Right atrium auricular region (tissue), 2 donors: ENCODE results near the gene CETP. TPM values are rescaled to one million over a fixed set of nuclear protein-coding genes. Genes with fewer than 3 reads are reported as not detected.
"Not testable (repeated sequence)": the region's sequence is repeated elsewhere in the genome, so short reads cannot be mapped to it uniquely, and the experiment has no call there.

Experiments
- DNase-seq: peaks from one replicate; pipeline ENCODE4 v3.0.0-alpha.2; 2019; ENCODE audit warnings: low spot score
- H3K27ac ChIP-seq, 2 donors: fragments of 200-600 bp; sonication (generic); 1 replicate in 1 of 2; 2 replicates in 1 of 2; pipeline ENCODE4 v1.5.1; 2016 to 2019
- H3K27me3 ChIP-seq, 2 donors: fragments of 200-600 bp; sonication (generic); one replicate each; pipeline versions ENCODE4 v1.5.1 to v1.6.0; 2017 to 2019
- H3K36me3 ChIP-seq: fragments of 200-600 bp; sonication (generic); one replicate; pipeline ENCODE4 v1.5.1; 2016
- H3K4me1 ChIP-seq, 2 donors: fragments of 200-600 bp; sonication (generic); one replicate each; pipeline versions ENCODE4 v1.5.1 to v1.6.0; 2017 to 2019
- H3K4me3 ChIP-seq, 2 donors: fragments of 200-600 bp; sonication (generic); 1 replicate in 1 of 2; 2 replicates in 1 of 2; pipeline ENCODE4 v1.5.1; 2017 to 2019; ENCODE audit warnings: mild to moderate bottlenecking in 1 of 2, moderate library complexity in 1 of 2
- H3K9me3 ChIP-seq, 2 donors: fragments of 200-600 bp; sonication (generic); one replicate each; pipeline ENCODE4 v1.5.1; 2019
- total RNA-seq, 2 donors: library from RNA; depleted of rRNA; stranded (reverse); fragments of >200 nt; gene quantifications; one replicate each; pipeline ENCODE4 v1.1.0, GENCODE V29; 2016
- TF ChIP-seq, protein P1 (sequence below), 2 donors: fragments of 200-600 bp; sonication (generic); IDR thresholded peaks; one replicate each; pipeline ENCODE4 v1.5.1; 2019; ENCODE audit warnings: antibody characterized with exemption in 2 of 2

Gene CETP
- total RNA-seq, 2 donors from 2014 or later: not detected

DNA sequence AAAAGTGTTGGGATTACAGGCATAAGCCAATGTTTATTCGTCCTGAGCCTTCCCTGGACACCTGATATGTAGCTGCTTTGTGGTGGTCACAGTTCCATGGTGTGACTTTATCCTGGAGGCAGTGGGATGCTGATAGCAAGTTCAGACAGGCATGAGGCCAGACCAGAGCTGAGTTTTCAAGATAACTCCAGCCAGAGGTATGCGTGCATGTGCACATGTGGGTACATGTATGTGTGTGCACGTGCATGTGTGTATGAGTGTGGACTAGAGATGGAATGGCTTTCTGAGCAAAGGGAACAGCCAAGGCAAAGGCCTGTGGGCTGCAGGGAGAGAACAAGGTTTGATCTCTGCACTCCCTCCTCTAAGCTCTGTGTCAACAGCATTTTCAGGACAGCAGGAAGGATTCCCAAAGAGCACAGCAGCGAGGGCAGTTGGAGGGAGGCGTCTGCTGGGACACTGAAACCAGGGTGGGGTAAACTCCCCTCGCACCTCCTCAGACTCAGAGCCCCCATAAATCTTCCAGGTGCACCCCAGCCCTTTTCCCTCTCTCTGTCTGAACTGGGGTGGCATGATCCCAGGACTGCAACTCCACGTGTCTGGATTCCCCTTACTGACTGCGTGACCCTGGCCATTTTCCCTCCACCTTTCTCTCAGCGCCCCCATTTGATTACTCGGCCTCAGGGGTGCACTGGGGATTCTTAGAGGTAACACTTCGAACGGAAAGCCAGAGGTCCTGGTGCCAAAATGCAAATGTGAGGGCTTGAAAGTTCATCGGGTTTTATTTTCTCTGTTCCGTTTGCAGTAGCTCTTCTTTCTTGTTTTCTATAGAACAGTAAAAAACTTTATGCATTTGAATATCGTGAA, 42.9 kb downstream of the CETP start:
- H3K27ac ChIP-seq: no peak overlapping the region
- H3K4me1 ChIP-seq: peaks cover 0 to 16% of the 10 kb centered on the region in 2 donors
- H3K36me3 ChIP-seq: no peaks in the 10 kb centered on the region
- no peaks in the 10 kb centered on the region for H3K27me3 ChIP-seq
- TF ChIP-seq, protein P1, sequence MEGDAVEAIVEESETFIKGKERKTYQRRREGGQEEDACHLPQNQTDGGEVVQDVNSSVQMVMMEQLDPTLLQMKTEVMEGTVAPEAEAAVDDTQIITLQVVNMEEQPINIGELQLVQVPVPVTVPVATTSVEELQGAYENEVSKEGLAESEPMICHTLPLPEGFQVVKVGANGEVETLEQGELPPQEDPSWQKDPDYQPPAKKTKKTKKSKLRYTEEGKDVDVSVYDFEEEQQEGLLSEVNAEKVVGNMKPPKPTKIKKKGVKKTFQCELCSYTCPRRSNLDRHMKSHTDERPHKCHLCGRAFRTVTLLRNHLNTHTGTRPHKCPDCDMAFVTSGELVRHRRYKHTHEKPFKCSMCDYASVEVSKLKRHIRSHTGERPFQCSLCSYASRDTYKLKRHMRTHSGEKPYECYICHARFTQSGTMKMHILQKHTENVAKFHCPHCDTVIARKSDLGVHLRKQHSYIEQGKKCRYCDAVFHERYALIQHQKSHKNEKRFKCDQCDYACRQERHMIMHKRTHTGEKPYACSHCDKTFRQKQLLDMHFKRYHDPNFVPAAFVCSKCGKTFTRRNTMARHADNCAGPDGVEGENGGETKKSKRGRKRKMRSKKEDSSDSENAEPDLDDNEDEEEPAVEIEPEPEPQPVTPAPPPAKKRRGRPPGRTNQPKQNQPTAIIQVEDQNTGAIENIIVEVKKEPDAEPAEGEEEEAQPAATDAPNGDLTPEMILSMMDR (IDR thresholded peaks at IDR 0.05): no peak
- H3K9me3 ChIP-seq: no peaks in the 10 kb centered on the region
- H3K4me3 ChIP-seq: no peak overlapping the region
- DNase-seq: no peak

DNA sequence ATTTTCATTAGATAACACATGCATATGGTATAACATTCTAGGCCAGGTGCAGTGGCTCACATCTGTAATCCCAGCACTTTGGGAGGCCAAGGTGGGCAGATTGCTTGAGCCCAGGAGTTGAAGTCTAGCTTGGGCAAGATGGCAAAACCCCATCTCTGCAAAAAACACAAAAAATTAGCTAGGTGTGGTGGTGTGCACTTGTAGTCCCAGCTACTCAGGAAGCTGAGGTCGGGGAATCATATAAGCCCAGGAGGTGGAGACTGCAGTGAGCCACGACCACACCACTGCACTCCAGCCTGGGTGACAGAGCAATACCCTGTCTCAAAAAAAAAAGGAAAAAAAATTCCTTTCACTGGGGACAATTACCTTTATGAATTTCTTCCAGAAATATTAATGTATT, 43.8 kb downstream of the CETP start:
- not testable (repeated sequence) for H3K4me1 ChIP-seq

DNA sequence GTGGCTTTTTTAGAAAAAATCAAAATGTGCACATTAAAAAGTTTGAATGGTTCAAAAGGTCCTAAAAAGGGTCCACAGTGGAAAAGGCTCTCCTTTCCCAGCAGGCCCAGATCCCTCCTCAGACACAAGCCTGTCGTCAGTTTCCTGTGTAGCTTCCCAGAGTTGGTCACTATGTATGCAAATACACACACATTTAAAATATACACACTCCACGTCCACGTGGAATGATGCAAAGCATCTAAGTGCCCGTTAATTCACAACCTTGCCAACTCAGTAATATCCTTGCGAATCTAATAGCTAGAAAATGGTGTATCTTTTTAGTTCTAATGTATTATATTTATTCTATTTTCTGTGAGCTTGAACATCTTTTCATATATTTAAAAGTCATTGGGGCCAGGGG, 45.3 kb downstream of the CETP start:
- no peaks in the 10 kb centered on the region for H3K27me3 ChIP-seq
- DNase-seq: no peak
- H3K36me3 ChIP-seq: no peaks in the 10 kb centered on the region
- TF ChIP-seq, protein P1 (IDR thresholded peaks at IDR 0.05): no peak
- no peak overlapping the region for H3K27ac ChIP-seq
- no peaks in the 10 kb centered on the region for H3K9me3 ChIP-seq
- no peaks in the 10 kb centered on the region for H3K4me1 ChIP-seq
- no peak overlapping the region for H3K4me3 ChIP-seq

More for the DNA sequence above, 43.8 kb downstream of the CETP start:
- H3K27me3 ChIP-seq, H3K4me3 ChIP-seq, DNase-seq, H3K27ac ChIP-seq, H3K36me3 ChIP-seq, H3K9me3 ChIP-seq: not testable (repeated sequence)

DNA sequence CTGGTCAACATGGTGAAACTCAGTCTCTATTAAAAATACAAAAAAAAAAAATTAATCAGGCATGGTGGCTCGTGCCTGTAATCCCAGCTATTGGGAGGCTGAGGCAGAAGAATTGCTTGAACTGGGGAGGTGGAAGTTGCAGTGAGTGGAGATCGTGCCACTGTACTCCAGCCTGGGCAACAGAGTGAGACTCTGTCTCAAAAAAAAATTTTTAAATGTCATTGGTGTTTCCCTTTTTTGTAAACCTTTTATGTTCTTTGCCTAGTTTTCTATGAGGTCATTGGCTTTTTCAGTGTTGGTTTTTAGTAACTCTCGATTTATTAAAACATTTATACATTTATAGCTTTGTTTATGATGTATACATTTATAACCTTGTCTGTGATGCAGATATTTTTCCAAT, 45.8 kb downstream of the CETP start:
- no peaks in the 10 kb centered on the region for H3K36me3 ChIP-seq

DNA sequence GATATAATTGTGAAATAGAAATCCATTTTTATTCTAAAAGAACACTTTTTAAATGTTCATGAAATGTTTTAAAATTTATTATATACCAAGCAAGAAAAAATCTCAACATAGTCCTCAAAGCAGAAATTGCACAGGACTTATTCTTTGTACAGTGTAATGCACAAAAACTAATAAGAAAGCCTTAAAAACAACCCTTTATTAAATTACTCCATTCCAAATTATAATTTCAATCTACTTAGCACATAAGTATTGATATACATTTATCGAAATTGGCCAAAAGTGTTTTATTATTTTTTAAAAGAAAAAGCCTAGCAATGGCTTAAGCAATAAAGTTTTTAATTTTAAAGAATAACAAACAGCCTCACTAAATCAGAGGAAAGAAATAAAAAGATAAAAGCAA, 46.7 kb downstream of the CETP start:
- no peak overlapping the region for H3K4me3 ChIP-seq
- H3K9me3 ChIP-seq: no peaks in the 10 kb centered on the region
- no peaks in the 10 kb centered on the region for H3K27me3 ChIP-seq
- H3K27ac ChIP-seq: no peak overlapping the region
- H3K4me1 ChIP-seq: no peaks in the 10 kb centered on the region
- TF ChIP-seq, protein P1 (IDR thresholded peaks at IDR 0.05): no peak
- H3K36me3 ChIP-seq: no peaks in the 10 kb centered on the region
- DNase-seq: no peak

More for the DNA sequence above, 45.8 kb downstream of the CETP start:
- Histone ChIP-seq H3K27me3 (no peaks in the 10 kb centered on the region), H3K27ac (no peak overlapping the region), H3K4me3 (no peak overlapping the region), H3K4me1 (no peaks in the 10 kb centered on the region), H3K9me3 (no peaks in the 10 kb centered on the region)
- DNase-seq: no peak
- TF ChIP-seq, protein P1 (IDR thresholded peaks at IDR 0.05): no peak

DNA sequence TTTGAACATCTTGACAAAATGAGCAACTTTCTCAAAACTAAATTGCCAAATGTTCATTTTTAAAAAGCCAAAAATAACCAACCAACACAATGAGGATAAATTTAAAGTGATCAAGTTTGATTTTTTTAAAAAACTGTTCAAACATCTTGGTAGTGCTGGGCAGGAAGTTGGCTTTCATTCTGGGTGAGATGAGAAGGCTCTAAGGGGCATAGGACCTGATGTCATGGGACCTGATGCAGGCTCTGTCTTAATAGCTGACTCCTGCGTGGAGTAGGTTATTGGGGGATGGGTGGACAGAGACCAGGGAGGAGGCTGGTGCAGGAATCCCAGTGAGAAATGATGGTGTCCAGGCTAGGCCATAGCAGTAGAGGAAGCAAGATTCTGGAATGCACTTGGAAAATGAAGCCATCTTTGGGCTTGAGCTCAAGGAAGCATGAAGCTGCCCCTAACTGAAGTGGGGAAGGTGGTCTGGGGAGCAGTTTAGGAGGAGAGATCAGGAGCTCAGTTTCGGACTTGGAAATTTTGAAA, 48.0 kb downstream of the CETP start:
- H3K27me3 ChIP-seq: no peaks in the 10 kb centered on the region
- no peak for DNase-seq
- TF ChIP-seq, protein P1 (IDR thresholded peaks at IDR 0.05): no peak
- no peak overlapping the region for H3K4me3 ChIP-seq
- no peak overlapping the region for H3K27ac ChIP-seq
- H3K4me1 ChIP-seq: no peaks in the 10 kb centered on the region
- H3K9me3 ChIP-seq: no peaks in the 10 kb centered on the region
- H3K36me3 ChIP-seq: no peaks in the 10 kb centered on the region
